Neural progenitor cell (in vitro differentiated cells): Measurements from ENCODE around the gene PMEPA1.

ENCODE experiments used
- EZH2 ChIP-seq: fragments of 200-600 bp; sonication (generic); IDR thresholded peaks from 2 replicates; pipeline ENCODE4 v1.6.1; 2017; ENCODE audit warnings: antibody characterized with exemption, mild to moderate bottlenecking, moderate library complexity
- TF ChIP-seq, protein P1 (sequence below): fragments of 200-600 bp; sonication (generic); IDR thresholded peaks from 2 replicates; pipeline ENCODE4 v1.5.1; 2017; ENCODE audit warnings: antibody characterized with exemption, mild to moderate bottlenecking

- TF ChIP-seq EZH2: no peak
- TF ChIP-seq, protein P1, sequence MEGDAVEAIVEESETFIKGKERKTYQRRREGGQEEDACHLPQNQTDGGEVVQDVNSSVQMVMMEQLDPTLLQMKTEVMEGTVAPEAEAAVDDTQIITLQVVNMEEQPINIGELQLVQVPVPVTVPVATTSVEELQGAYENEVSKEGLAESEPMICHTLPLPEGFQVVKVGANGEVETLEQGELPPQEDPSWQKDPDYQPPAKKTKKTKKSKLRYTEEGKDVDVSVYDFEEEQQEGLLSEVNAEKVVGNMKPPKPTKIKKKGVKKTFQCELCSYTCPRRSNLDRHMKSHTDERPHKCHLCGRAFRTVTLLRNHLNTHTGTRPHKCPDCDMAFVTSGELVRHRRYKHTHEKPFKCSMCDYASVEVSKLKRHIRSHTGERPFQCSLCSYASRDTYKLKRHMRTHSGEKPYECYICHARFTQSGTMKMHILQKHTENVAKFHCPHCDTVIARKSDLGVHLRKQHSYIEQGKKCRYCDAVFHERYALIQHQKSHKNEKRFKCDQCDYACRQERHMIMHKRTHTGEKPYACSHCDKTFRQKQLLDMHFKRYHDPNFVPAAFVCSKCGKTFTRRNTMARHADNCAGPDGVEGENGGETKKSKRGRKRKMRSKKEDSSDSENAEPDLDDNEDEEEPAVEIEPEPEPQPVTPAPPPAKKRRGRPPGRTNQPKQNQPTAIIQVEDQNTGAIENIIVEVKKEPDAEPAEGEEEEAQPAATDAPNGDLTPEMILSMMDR: no peak
Observed at GRCh38 chr20:57618764-57619050, 91.1 kb downstream of the PMEPA1 start.
